ENCODE data around the gene DEF6.

Gene DEF6, protein sequence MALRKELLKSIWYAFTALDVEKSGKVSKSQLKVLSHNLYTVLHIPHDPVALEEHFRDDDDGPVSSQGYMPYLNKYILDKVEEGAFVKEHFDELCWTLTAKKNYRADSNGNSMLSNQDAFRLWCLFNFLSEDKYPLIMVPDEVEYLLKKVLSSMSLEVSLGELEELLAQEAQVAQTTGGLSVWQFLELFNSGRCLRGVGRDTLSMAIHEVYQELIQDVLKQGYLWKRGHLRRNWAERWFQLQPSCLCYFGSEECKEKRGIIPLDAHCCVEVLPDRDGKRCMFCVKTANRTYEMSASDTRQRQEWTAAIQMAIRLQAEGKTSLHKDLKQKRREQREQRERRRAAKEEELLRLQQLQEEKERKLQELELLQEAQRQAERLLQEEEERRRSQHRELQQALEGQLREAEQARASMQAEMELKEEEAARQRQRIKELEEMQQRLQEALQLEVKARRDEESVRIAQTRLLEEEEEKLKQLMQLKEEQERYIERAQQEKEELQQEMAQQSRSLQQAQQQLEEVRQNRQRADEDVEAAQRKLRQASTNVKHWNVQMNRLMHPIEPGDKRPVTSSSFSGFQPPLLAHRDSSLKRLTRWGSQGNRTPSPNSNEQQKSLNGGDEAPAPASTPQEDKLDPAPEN

DNA sequence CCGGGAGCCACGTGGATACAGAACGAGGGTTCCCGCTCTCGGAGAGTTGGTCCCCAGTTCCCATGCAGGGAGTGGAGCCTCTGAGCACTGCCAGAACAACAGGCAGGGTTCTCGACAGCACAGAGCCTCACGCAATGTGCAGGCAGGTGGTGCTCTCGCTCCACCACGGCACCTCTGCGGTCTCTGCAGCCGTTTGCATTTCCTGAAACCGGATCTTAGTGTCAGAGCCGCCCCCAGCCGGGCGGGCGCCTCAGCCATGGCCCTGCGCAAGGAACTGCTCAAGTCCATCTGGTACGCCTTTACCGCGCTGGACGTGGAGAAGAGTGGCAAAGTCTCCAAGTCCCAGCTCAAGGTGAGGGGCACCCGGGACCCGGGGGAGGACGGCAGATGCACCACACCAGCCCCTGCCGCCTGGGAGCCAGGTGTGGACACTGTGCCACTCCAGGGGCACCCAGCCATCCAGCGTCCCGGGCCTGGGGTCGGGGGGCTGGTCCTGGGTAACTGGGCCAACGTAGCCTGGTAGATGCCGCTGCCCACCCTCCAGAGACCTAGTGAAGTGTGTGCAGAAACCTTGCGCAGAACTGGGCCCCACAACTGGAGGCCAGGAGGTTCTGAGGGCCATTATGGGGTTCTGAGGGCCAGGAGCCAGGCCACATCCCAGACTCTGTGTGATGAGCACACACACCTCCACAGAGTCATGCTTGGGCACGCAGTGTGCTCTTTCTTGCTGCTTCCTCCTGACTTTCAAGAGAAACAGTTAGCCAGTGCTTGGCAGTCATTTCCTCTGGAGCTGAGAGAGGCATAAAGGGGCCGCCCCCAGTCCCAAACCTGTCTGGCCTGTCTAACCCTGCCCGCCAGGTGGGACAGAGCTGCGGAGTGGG is at the start of gene DEF6:
Gene DEF6, plus strand, starts transcription at position 218 of the 881 bp plus-strand sequence. Its CDS starts 39 bp downstream, at position 257.
- peak; percentile 71 to 92 for DNase-seq

DNA sequence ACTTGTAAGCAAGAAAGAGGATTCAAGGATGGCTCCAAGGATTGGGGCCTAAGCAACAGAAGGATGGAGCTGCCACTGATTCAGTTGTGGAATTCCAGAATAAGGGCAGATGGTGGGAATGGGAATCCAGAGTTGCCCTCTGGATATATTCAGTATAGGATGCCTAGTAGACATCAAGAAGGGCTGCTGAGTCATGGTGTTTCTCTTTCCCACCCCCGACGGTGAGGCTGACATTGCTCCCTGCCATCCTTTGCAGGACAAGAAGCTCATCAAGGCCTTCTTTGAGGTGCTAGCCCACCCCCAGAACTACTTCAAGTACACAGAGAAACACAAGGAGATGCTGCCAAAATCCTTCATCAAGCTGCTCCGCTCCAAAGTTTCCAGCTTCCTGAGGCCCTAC is 49.3 kb upstream of the DEF6 start:
- DNase-seq: no peak

DNA sequence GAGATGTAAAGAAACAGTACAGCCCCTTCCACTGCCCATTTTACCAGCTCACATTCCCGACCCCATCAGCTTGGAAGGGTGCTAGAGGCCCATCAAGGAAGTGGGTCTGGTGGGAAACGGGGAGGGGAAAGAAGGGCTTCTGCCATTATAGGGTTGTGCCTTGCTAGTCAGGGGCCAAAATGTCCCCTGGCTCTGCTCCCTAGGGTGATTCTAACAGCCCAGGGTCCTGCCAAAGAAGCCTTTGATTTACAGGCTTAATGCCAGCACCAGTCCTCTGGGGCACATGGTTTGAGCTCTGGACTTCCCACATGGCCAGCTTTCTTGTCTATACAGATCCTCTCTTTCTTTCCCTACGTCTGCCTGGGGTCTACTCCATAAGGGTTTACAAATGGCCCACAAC is 48.7 kb upstream of the DEF6 start:
- no peak for DNase-seq

DNA sequence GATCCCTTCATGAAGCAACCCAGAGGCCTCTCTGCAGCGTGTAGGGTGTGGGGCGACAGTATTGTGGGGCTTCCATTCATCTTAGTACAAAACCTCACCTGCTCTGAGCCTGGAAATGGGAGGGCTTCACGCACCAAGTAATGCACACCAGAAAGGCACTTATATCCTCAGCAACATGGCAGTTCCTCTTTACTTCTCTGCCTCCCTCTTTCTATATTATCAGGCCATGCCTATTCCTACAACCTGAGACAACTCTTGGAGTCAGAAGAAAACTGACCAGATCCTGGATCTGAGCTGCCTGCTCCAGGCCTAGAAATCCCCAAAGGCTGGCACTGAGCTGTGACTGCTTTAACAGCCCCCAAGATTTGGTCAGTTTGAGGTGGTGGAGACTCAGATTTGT is 45.7 kb upstream of the DEF6 start:
- DNase-seq: no peak

DNA sequence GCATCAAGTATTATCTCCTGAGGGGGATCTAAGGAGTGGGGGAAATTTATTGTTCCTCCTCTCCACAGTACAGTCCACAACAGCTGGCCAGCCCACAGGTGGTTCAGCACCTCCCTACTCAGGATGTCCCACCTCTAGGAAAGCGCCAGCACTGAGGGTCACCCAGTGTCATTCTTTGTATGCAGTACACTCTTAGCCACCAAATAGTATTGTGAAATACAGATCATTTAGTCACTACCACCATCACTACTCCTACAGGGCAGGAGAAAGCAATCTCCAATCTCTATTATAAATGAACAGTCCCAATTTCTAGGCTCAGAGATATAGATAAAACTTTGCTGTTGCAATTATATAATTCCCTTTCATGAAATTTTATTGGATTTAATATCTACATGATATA is 44.4 kb upstream of the DEF6 start:
- no peak for DNase-seq

DNA sequence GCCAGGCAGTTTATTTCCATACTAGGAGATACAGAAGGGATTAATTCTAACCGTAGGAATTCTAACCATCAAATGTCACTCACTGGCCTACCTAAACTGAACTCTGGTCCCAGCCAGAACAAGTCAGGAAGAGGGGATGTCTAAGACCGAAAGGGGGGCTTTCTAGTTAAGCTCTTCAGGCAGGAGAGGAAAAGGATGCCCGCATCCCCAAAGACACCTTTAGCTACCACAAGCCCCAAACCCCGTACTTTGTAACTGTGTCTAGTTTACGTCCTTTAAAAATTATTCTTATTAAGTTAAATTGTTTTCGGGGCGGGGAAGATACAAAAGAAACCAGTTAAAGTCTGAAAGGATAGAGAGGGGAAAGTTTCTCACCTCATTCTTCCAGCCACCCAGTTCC is 39.3 kb upstream of the DEF6 start:
- no peak for DNase-seq

DNA sequence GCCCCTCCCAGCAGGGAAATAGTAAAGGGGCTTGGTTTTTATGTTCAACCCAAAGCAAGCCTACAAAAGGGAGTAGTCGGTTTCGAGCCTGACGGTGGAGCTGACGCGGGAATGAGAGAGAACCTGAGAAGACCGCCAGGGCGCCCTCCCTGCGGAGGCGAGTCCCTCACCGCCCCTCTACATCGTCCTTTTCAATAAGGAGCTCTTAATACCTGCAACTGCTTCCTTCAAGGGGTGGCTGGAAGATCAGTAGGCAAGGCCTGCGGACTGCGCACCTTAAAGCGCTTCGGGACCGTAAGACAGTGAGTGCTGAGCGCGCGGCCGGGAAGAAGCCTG is 38.8 kb upstream of the DEF6 start:
- peak in 1 of 2 experiments; percentile 71 for DNase-seq

DNA sequence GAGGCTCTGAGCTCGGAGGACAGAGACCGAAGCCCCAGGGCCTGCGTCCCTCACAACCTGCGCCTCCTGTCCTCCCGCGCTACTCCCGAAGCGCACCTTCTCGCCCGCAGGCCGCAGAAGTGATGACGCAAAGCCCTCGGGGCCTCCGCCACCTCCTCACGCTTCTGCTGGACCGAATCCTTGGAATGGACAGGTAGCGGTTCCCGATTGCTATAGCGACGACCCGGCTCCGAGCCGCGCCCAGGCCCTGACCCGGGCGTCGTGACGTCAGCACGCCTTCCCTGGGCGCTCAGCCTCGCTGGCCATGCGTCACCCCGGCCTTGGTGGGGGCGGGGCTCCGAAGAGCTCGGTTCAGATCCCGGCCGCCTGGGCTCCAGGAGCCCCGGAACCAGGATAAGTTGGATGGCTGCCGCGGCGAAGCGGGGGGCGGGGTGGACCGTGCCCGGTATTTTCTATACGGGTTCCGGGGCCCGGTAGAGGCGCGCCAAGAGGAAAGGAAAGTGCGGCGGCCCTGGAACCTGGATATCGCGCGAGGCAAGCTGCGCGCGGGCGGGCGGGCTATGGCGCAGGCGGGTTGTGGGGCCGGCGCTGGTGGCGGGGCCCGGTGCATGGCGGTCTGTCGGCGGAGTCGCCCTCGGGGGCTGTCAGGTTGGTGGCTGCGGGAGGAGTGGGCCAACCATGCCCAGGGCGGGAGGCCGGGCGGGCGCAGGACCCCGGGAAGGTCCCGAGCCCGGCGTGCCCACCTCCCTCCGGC is 38.2 kb upstream of the DEF6 start, which contains the start of gene ZNF76:
Gene ZNF76, plus strand, starts transcription at position 542 of the 754 bp plus-strand sequence. CDS start 21,417 bp downstream, outside the sequence.
- DNase-seq: peak; percentile 95 to 96

DNA sequence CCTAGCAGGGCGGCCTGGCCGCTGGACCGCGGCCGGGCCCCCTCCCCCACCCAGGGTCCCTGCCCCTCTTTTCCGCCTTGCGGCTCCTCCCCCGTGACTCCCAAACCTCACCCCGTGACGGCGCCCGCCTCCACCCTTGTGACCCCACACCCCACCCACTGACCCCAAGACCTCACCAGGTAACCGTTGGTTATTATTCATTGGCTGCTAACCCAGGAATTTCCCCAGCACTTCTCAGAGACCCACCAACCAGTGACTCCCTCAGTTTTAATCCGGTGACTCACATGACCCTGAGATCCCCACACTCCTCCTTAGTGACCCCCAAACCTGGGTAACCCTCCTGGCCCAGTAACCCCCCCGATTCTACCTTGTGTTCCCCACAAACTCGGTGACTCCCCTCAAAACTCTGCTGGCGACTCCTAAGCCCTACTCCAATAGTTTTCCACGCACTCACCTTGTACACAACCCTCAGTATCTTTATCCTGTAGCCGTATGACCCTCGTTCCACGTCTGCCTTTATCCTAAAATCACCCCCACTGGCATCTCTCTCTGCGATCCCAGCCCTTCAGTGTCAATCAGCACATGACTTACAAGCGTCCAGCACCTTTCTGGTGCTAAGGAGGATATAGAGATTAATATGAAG is 37.5 kb upstream of the DEF6 start:
- DNase-seq: peak; percentile 16 to 68

DNA sequence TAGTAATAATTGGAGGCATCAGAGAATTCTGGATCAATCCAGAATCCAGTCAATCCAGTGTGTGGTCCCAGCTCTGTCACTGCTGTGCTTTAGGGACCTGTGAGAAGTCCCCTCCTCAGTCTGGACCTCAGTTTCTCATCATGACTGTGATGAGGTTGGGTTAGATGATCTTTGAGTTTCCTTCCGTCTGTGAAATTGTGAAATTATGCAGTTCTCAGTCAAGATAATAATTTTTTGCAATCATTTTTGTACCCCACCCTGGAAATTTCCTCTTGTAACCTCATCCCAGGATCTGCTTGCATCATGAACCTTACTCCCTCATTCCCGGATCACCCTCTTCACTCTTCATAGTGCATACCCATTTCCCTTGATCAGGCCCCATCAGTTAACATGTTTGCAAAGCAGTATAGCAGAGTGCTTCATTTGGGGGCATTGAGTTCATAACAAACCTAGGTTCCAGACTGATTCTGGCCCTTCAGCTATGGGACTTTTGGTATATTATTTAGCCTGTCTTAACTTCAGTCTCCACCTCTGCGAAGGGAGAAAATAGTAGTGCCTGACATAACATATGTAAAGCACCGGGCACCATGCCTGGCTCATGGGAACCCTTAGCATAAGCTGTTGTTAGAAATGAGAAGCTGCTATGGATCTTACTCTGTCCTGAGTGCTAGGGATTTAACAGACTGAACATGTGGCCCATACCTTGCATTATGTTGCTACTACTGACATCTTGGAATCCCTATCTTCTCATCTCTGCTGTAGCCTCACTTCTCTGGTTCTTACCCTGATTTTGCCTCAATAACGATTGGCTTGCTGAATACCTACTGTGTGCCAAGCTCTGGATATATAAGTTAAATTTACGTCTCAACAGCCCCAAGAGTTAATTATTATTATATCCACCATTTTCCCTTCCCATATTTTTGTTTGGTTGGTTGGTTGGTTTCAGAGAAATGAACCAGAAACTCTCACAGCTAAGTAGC is 36.7 kb upstream of the DEF6 start:
- DNase-seq: peak in 1 of 2 experiments; percentile 33

DNA sequence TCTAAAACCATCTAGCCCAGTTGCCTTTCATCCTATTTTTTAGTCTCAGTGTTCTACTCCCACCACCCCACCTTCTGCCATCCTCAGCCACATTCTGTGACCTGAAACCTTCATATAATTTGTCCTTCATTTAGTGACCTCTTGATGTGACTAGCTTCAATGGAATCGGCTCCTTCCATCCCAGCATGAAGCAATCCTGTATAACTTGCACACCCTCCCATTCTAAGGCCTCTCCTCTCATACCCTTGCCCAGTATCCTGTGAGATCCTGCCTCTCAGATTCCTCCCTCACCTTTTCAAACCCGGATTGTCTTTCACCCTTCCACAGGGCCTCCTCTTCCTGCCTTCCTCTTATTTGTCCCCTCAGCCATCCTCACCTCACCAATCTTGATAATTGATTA is 35.0 kb upstream of the DEF6 start:
- no peak for DNase-seq

DNA sequence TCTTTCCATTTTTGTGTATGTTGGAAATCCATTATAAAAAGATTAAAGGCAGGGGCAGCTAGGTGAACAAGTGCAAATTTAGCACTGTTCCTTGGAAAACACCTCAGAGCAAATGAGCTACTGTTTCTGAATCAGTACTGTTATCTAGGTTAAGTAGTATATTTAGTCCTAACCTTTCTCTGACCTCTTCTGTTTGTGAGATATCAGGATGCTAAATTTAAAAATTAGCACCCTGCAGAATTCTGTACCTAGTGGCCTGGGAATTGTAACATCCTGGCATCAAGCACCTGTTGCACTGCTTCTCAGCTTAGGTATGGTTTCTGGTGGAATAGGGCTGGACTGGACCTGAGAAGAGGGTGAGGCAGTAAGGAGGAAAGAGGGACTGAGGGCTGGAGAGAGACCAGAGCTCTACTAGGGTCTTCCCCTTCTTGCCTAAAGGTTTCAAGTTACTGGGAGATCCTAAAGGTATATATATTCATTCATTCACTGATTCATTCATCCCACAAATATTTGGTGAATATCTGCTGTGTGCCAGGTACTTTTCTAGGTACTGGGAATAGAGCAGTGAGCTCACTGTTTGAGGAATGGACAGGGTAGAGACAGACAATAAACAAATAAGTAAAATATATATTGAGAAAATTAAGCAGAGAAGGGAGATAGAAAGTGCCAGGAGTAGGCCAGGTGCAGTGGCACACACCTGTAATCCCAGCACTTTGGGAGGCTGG is 32.9 kb upstream of the DEF6 start:
- no peak for DNase-seq

DNA sequence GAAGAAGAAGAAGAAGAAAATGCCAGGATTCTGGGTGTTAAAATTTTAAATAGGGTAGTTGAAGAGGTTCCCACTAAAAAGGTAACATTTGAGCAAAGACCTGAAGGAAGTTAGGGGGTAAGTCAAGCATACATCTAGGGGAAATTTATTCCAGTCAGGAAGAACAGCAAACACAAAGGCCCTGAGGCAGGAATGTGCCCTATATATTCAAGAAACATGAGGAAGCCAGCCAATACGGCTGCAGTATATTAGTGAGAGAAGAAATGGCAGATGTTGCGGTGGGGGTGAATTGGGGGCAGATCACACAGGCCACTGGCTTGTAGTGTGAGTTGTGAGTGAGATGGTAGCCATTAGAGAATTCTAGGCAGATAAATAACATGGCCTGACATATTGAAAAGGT is 32.1 kb upstream of the DEF6 start:
- no peak for DNase-seq

DNA sequence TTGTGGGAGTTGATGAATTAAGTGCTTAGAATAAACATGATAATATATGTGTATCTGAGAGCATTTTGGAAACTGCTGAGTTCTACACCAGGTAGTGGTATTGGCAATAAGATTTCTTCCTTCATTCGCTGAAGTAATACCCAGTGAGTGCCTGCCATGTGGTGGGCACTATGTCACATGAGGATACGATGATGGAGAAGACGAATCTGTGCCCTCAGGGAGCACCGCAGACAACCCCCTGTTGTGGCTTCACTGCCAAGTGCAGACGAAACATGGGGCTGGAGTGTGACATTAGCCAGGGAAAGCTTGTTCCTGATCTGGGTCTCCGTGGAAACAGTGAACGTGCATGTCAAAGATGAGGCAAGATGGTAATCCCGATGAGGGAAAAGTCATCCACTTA is 30.2 kb upstream of the DEF6 start:
- no peak for DNase-seq

DNA sequence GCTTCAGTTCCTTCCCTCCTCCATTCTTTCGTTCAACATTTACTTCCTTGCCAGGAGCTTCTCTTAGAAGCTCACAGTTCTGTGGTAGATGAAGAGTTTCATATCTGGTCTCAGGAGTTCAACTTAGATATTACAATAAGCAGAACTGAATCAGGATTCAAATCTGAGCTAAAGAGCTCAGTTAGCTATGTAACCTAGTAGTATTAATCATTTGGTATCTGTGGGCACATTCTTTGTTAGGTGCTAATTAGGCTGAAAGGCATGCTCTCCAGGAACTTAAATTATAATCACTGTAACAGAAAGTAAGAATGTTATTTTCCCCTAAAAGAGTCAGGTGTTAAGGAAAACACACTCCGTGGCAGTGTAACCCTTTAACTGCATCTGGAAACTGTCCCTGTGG is 29.7 kb upstream of the DEF6 start:
- DNase-seq: no peak

DNA sequence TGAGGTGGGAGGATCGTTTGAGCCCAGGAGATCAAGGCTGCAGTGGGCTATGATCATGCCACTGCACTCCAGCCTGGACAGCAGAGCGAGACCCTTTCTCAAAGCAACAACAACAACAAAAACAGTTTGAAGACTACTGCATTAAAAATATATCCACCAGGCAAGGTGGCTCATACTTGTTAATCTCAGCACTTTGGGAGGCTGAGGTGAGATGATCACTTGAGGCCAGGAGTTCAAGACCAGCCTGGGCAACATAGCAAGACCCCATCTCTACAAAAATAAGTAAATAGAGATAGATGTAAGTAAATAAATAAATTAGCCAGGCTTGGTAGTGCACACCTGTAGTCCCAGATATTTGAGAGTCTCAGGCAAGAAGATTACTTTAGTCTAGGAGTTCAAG is 25.6 kb upstream of the DEF6 start:
- no peak for DNase-seq

DNA sequence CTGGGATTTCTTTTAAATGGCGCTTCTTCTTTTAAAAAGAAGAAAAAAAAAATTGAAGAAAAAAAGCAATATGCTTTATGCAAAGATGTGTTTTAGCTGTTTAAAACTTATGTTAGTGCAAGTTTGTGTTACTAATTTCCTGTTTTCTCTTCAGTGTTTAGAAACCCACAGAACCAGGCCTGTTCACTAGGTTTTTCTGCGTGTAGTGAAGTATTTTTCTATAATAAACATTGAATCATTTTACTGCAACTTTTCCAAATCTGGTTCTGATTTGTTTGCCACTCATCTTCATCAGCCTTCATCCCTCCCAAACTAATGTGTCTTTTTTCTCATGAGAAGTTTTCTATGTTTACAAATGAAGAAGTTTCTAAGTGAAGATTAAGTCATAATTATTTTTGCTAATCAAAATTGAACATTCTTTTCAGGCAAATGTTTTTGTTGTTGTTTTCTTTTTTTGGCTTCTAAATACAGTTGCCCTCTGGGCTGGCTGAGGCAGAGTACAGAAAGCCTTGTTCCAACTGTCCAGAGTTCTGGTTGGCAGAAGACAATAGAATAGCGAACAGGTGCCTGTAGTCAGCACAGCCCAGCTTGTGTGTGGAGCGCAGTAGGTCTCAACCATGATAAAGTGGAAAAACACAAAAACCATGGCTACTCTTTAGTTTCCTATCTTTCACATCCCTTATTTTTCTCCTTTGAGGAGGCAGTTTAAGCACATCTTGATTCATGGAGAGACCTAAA is 23.6 kb upstream of the DEF6 start:
- DNase-seq: no peak

DNA sequence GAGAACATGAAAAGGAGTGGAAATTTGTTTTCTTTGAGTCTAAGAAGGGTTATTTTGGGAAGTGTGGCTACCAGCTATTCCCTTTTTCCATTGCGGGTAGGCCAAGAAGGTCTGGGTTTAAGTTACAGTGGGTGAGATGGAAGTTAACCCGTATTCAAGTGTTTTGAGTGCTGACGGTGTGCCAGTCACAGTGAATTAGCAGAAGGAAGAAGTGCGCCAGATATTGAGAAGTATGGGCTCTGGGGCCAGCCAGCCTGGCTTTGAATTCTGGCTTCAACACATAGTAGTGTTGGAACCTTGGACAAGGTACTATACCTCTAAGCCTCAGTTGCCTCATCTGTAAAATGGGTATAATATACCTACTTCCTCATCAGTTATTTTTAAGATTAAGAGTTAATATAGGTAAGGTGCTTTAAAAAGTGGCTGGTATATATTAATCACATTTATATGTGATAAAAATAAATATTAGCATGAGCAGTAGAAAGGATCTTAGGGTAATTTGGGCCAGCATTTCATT is 21.8 kb upstream of the DEF6 start:
- DNase-seq: no peak

DNA sequence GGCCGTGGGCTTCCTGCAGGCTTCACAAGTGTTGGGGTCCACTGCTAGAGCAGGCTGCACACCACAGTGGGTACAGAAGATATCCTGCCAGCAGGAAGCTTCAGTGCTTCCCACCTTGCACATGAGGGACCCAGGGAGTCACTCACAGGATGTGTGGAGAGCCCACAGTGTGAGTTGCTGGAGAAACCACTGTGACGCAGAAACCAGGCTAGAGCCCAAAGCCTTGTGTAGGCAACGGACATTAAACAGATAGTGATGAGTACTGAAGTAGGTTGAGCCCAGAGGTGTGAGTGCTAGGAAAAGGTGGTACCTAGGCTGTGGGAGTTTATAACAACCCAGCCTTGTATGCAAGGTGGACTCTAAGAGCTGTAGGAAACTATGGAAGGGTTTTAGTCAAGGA is 18.9 kb upstream of the DEF6 start:
- no peak for DNase-seq
